Panc1 (cell line): Measurements from ENCODE around the gene DGCR6L. TPM values are rescaled to one million over a fixed set of nuclear protein-coding genes. Genes with fewer than 3 reads are reported as not detected.
"Not testable (repeated sequence)": the region's sequence is repeated elsewhere in the genome, so short reads cannot be mapped to it uniquely, and the experiment has no call there.

ENCODE experiments used
- ATAC-seq: fragments of 200-7000 bp; cut with Tn5 transposase; 2 replicates; pipeline ENCODE4 v1.9.1; 2020; ENCODE audit warnings: mild to moderate bottlenecking, moderate library complexity
- BruUV-seq: library from RNA; stranded (reverse); fragments of 400-500 nt; replicated peaks from 2 replicates; lab custom pipeline; 2021; lab: Mats Ljungman, UMichigan
- CTCF ChIA-PET: fragments of 300-600 bp; sonication (Branson Sonifier 250); formaldehyde crosslinking; loops from one replicate; lab custom pipeline; 2022; ENCODE audit warnings: antibody characterized with exemption; lab: Charles Lee
- POLR2A ChIA-PET: fragments of 300-600 bp; sonication (Branson Sonifier 250); formaldehyde crosslinking; loops from one replicate; lab custom pipeline; 2022; ENCODE audit warnings: antibody characterized with exemption; lab: Charles Lee
- DNase-seq: peaks from one replicate; pipeline ENCODE4 v3.0.0-alpha.2; 2010; ENCODE audit warnings: low read depth, low spot score
- H3K27ac ChIP-seq: 2 replicates; pipeline ENCODE4 v1.5.1; 2011; ENCODE audit warnings: mild to moderate bottlenecking, low read length, inconsistent platforms
- H3K27me3 ChIP-seq: fragments of 200-500 bp; sonication (Bioruptor generic); 2 replicates; pipeline ENCODE4 v1.6.0; 2014; ENCODE audit warnings: low read length, inconsistent platforms; ENCODE audit not compliant: control insufficient read depth, insufficient read depth
- H3K36me3 ChIP-seq: fragments of 200-500 bp; sonication (Bioruptor generic); 2 replicates; pipeline ENCODE4 v1.5.1; 2014; ENCODE audit warnings: inconsistent platforms, mild to moderate bottlenecking, low read length, moderate library complexity; ENCODE audit not compliant: control insufficient read depth, insufficient read depth
- H3K4me1 ChIP-seq: 2 replicates; pipeline ENCODE4 v1.5.1; 2011; ENCODE audit warnings: inconsistent platforms, mild to moderate bottlenecking, low read length, moderate library complexity; ENCODE audit not compliant: control insufficient read depth, insufficient read depth
- H3K4me3 ChIP-seq, 2 experiments: 2 replicates each; pipeline ENCODE4 v1.5.1; 2011 to 2012; ENCODE audit warnings: low read depth in 2 of 2, low read length in 2 of 2, mild to moderate bottlenecking in 2 of 2, inconsistent platforms in 1 of 2, moderate library complexity in 1 of 2
- H3K9me3 ChIP-seq: fragments of 200-500 bp; sonication (Bioruptor generic); 2 replicates; pipeline ENCODE4 v1.5.1; 2014; ENCODE audit warnings: low read depth, mild to moderate bottlenecking, inconsistent platforms, low read length, moderate library complexity; ENCODE audit not compliant: control insufficient read depth, insufficient read depth
- POLR2AphosphoS5 ChIP-seq: IDR thresholded peaks from 2 replicates; pipeline ENCODE4 v1.6.1; 2012; ENCODE audit warnings: mild to moderate bottlenecking, low read depth, low read length, moderate library complexity
- SIN3A ChIP-seq: IDR thresholded peaks from 2 replicates; pipeline ENCODE4 v1.6.1; 2012; ENCODE audit warnings: low read depth, mild to moderate bottlenecking, low read length, moderate library complexity, borderline replicate concordance; ENCODE audit not compliant: insufficient read depth
- TCF7L2 ChIP-seq: IDR thresholded peaks from 2 replicates; pipeline ENCODE4 v1.6.1; 2011; ENCODE audit warnings: mild to moderate bottlenecking, low read depth, low read length, inconsistent platforms
- in situ Hi-C: cut with HindIII; loops from 2 replicates; pipeline ENCODE4 v1.10.0; 2016; ENCODE audit warnings: low sequenced_read_pairs, low pct_unique_long_range_greater_than_20kb
- intact Hi-C: fragments of 100-400 bp; cut with micrococcal nuclease; formaldehyde crosslinking; loops from one replicate; pipeline ENCODE4 v1.10.0; 2022; ENCODE audit not compliant: unreplicated experiment
- total RNA-seq: library from RNA; stranded (reverse); gene quantifications from one replicate; pipeline ENCODE4 v1.2.1, GENCODE V29; 2021; ENCODE audit not compliant: unreplicated experiment
- TF ChIP-seq, protein P1 (sequence below), 2 experiments: IDR thresholded peaks; 2 replicates each; pipeline ENCODE4 v1.6.1; 2011 to 2012; ENCODE audit warnings: low read depth in 2 of 2, control low read depth in 1 of 2, low read length in 1 of 2, mild to moderate bottlenecking in 1 of 2, moderate library complexity in 1 of 2; ENCODE audit not compliant: insufficient read depth in 1 of 2
- TF ChIP-seq, protein P2 (sequence below): fragments of 450-650 bp; IDR thresholded peaks from 2 replicates; pipeline ENCODE4 v1.5.1; 2017; ENCODE audit warnings: mild to moderate bottlenecking

Gene DGCR6L
- total RNA-seq, 1 experiment from 2014 or later = 43.5 TPM

DNA sequence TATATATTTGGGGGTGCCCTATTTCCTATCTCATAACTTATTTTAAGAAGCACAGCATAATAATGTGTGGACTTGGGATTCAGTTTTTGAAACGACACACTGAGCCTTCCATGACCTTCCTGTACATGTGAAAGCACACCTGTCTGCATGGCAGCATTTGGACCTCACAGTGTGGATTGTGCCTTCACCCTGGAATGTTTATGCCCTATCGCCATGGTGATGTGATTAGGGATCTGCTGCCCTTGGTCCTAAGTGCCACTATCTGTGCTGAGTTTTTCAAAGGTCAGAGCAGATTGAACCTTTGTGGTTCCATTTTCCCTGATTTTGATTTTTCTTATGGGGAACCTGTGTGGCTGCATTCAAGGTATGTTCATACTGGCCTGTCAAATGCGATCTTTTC is 17.9 kb upstream of the DGCR6L start:
- CTCF ChIA-PET, ATAC-seq, H3K27ac ChIP-seq, H3K9me3 ChIP-seq, H3K4me1 ChIP-seq, H3K27me3 ChIP-seq, intact Hi-C loops, BruUV-seq, H3K4me3 ChIP-seq, in situ Hi-C loops, DNase-seq, POLR2A ChIA-PET, H3K36me3 ChIP-seq: not testable (repeated sequence)

DNA sequence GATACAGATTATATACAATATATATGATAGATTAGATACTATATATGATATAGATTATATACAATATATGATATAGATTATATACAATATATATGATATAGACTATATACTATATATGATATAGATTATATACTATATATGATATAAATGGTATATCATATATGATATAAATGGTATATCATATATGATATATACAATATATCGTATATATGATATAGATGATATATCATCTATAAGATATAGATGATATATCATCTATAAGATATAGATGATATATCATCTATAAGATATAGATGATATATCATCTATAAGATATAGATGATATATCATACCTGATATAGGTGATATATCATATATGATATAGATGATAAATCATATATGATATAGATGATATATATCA is 16.7 kb upstream of the DGCR6L start:
- BruUV-seq, H3K27me3 ChIP-seq, H3K27ac ChIP-seq, POLR2A ChIA-PET, H3K4me3 ChIP-seq, in situ Hi-C loops, intact Hi-C loops, H3K9me3 ChIP-seq, ATAC-seq, H3K4me1 ChIP-seq, DNase-seq, H3K36me3 ChIP-seq, CTCF ChIA-PET: not testable (repeated sequence)

DNA sequence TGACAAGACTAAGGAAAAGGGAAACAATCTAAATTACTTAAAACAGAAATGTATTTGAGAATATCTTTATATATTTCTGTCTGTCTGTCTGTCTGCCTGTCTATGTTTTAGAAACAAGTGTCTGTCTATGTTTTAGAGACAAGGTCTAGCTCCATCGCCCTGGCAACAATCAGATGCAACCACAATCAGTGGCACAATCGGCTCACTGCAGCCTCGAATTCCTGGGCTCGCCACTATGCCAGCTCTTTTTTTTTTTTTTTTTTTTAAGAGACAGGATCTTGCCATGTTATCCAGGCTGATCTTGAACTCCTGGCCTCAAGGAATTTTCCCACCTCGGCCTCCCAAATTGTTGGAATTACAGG is 8.7 kb upstream of the DGCR6L start:
- H3K36me3 ChIP-seq, H3K27ac ChIP-seq, H3K4me3 ChIP-seq, POLR2A ChIA-PET, intact Hi-C loops, DNase-seq, in situ Hi-C loops, H3K9me3 ChIP-seq, BruUV-seq, H3K4me1 ChIP-seq, ATAC-seq, CTCF ChIA-PET, H3K27me3 ChIP-seq: not testable (repeated sequence)

DNA sequence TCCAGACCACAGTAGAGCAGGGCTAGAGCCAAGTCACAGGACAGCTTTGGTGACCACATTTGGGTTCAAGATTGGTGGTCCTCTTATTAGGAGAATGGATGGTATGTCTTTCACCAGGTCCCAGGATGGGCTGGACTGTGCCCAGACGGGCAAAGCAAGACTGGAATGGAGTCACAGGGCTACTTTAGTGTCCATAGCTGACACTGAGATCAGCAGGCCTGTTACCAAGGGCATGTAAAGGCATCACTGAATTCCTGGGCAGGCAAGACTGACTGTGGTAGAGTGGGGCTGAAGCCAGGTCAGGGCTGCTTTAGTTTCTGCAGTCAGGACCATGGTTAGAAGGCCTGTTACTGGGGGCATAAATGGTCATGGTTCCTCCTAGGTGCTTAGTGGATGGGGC is 6.1 kb upstream of the DGCR6L start:
- intact Hi-C loops, H3K27ac ChIP-seq, BruUV-seq, H3K4me3 ChIP-seq, H3K9me3 ChIP-seq, in situ Hi-C loops, CTCF ChIA-PET, H3K27me3 ChIP-seq, POLR2A ChIA-PET, H3K36me3 ChIP-seq, ATAC-seq, DNase-seq, H3K4me1 ChIP-seq: not testable (repeated sequence)

DNA sequence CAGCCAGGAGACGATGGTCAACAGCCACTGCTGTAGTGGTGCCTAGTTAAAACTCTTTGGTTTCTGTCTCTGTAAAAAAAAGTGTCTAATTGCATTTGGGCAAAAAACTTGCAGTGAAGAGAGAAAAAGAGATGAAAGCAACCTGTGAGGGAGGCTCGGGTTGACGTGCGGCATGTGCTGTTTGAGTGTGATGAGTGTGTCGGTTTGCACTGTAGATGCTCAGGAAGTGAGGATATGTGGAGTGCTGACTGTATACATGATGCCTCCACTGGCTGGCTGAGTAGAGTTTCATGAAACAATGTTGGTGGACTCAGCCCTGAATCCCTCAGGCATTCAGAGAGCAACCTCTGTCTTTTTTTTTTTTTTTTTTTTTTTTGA is 4.3 kb upstream of the DGCR6L start:
- Histone ChIP-seq H3K4me3 (no peak overlapping the region), H3K27ac (no peak overlapping the region), H3K36me3 (no peaks in the 10 kb centered on the region), H3K9me3 (no peaks in the 10 kb centered on the region), H3K27me3 (no peaks in the 10 kb centered on the region), H3K4me1 (no peaks in the 10 kb centered on the region)
- in situ Hi-C loops = no loop called here
- POLR2A ChIA-PET = no interaction called here
- ATAC-seq (no peak), DNase-seq (no peak)
- intact Hi-C loops = no loop called here
- TF ChIP-seq, protein P1, sequence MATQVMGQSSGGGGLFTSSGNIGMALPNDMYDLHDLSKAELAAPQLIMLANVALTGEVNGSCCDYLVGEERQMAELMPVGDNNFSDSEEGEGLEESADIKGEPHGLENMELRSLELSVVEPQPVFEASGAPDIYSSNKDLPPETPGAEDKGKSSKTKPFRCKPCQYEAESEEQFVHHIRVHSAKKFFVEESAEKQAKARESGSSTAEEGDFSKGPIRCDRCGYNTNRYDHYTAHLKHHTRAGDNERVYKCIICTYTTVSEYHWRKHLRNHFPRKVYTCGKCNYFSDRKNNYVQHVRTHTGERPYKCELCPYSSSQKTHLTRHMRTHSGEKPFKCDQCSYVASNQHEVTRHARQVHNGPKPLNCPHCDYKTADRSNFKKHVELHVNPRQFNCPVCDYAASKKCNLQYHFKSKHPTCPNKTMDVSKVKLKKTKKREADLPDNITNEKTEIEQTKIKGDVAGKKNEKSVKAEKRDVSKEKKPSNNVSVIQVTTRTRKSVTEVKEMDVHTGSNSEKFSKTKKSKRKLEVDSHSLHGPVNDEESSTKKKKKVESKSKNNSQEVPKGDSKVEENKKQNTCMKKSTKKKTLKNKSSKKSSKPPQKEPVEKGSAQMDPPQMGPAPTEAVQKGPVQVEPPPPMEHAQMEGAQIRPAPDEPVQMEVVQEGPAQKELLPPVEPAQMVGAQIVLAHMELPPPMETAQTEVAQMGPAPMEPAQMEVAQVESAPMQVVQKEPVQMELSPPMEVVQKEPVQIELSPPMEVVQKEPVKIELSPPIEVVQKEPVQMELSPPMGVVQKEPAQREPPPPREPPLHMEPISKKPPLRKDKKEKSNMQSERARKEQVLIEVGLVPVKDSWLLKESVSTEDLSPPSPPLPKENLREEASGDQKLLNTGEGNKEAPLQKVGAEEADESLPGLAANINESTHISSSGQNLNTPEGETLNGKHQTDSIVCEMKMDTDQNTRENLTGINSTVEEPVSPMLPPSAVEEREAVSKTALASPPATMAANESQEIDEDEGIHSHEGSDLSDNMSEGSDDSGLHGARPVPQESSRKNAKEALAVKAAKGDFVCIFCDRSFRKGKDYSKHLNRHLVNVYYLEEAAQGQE (IDR thresholded peaks at IDR 0.05; ENCODE audit: insufficient read depth in 1 of 2, low read depth in 2 of 2, low read length in 1 of 2) = no peak
- no peak for TF ChIP-seq POLR2AphosphoS5
- no peak for TF ChIP-seq SIN3A
- TF ChIP-seq TCF7L2 = no peak
- TF ChIP-seq, protein P2, sequence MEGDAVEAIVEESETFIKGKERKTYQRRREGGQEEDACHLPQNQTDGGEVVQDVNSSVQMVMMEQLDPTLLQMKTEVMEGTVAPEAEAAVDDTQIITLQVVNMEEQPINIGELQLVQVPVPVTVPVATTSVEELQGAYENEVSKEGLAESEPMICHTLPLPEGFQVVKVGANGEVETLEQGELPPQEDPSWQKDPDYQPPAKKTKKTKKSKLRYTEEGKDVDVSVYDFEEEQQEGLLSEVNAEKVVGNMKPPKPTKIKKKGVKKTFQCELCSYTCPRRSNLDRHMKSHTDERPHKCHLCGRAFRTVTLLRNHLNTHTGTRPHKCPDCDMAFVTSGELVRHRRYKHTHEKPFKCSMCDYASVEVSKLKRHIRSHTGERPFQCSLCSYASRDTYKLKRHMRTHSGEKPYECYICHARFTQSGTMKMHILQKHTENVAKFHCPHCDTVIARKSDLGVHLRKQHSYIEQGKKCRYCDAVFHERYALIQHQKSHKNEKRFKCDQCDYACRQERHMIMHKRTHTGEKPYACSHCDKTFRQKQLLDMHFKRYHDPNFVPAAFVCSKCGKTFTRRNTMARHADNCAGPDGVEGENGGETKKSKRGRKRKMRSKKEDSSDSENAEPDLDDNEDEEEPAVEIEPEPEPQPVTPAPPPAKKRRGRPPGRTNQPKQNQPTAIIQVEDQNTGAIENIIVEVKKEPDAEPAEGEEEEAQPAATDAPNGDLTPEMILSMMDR = no peak
- no TSS peak for BruUV-seq
- CTCF ChIA-PET = no interaction called here
